Fibroblast of the conjunctiva (primary cell): ENCODE results near the gene YWHAG.
A peak's percentile ranks its signal among the peaks of the same experiment; 100 is the strongest.
"Not testable (repeated sequence)": the region's sequence is repeated elsewhere in the genome, so short reads cannot be mapped to it uniquely, and the experiment has no call there.

Experiments used
- DNase-seq: peaks from one replicate; pipeline ENCODE4 v3.0.0-alpha.2; 2010; ENCODE audit warnings: low read depth

Gene YWHAG

GRCh38 chr7:76318488-76319353, 40.1 kb downstream of the YWHAG start:
- DNase-seq, result peak; percentile 87

DNA sequence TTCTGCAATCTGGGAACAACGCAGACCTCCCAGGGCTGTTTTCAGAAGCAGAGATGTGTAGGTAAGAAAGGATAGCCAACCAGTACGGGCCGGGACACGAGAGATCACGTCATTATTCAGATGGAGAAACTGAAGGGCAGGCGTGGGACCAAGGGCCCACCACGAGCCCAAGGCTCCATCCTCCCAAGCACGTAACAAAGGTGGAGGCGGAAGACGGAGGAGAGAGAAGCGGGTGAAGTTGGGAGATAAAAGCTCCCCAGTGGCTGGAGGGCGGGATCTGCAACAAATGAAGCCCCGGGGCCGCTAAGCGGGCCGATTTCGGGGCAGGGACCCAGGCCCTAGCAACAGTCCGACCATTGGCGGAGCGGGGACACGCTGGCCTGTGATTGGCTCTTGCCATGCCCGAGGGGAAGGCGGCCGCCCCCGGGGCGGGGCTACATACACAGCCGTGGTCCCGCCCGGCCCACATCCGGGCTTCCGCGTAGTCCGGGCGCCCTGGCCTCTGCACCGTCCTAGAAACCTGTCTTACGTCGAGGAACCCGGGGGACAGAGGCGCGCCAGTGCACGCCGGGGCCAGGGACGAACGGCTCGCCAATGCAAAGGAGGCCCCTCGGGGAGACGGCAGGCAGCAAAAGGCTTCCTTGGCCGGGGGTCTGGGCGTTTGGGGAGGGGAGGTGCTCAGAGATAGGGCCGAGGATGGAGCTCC, 40.9 kb downstream of the YWHAG start:
- peak; percentile 94 for DNase-seq

GRCh38 chr7:76316984-76317781, 41.6 kb downstream of the YWHAG start:
- no peak for DNase-seq

DNA sequence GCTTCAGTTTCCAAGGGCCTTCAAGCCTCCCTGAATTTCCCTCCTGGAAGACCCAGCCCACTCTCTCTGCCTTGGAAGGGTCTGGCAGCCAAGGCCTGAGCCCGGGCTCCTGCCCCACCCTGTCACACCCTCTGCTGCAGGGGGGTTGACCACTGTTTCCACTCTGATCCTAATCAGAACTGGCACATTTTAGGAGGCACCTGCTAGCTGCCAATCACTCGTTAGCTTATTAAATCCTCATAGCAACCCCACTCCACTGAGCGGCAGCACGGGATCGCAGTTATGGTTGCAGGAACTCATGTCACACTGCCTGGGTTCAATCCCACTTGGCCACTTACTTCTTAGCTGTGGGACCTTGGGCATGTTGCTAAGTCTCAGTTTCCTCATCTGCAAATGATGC, 43.4 kb downstream of the YWHAG start:
- no peak for DNase-seq

DNA sequence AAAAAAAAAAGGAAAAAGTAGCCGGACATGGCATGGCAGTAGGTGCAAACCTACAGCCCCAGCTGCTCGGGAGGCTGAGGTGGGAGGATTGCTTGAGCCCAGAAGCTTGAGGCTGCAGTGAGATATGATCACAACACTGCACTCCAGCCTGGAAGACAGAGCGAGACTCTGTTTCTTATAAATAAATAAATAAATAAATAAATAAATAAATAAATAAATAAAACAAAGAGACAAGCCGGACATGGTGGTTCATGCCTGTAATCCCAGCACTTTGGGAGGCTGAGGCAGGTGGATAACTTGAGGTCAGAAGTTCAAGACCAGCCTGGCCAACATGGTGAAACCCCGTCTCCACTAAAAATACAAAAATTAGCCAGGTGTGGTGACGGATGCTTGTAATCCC, 44.1 kb downstream of the YWHAG start:
- DNase-seq, result not testable (repeated sequence)

- DNase-seq, result peak; percentile 93
These were observed 44.6 kb downstream of the YWHAG start for GRCh38 chr7:76314042-76314721.

DNA sequence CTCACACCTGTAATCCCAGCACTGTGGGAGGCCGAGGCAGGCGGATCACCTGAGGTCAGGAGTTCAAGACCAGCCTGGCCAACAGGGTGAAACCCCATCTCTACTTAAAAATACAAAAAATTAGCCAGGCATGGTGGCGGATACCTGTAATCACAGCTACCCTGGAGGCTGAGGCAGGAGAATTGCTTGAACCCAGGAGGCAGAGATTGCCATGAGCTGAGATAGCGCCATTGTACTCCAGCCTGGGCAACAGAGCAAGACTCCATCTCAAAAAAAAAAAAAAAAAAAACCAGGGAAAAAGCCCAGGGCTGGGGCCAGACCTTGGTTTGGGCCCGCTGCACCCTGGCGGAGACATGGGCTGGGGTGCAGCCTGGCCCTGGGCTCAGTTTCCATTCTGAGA, 47.0 kb downstream of the YWHAG start:
- not testable (repeated sequence) for DNase-seq

DNA sequence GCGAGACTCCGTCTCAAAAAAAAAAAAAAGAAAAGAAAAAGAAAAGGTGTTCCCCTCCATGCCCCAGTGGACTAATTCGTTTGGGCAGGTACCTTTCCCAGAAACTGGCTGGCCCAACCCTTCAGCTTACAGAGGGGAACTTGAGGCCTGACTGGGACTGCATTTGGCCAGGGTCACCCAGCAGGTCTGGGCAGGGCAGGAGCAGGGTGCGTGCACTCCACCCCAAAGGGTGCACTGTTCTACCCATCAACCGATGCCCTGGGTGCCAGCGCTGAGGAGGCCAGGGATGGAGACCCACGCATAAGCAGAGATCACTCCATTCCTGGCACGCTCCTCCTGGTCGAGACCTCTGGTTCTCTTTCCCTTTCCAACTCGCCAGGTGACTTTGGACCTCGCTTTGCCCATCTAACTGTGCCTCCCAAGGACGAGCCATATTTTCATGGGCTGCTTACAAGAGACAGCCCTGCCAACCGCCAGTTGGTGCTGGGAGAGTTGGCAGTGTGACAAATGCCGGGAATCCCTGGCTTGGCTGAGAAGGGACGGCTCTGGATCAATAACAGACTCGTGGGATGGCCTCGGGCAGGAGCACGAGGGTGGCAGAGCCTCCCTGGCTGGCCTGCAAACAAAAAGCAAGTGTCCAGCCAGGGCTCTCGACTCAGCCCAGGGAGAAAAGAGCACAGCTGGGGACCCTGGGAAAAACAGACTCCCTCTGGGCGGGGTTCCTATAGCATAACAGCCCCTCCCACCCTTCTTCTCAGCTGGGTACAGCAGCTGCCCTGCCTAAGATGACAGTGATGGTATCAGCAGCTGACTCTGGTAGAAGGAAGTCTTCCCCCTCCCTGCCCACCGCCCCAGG, 48.5 kb downstream of the YWHAG start:
- DNase-seq, result no peak

GRCh38 chr7:76309341-76310101, 49.3 kb downstream of the YWHAG start:
- not testable (repeated sequence) for DNase-seq

DNA sequence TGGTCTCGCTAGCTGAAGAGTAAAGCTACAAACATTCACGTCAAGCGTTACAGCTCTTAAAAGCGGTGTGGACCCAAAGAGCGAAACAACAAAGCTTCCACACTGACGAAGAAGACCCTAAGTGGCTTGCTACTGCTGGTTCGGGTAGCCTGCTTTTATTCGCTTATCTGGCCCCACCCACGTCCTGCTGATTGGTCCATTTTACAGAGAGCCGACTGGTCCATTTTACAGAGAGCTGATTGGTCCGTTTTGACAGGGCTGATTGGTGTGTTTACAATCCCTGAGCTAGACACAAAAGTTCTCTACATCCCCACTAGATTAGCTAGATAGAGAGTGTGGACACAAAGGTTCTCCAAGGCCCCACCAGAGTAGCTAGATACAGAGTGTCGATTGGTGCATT, 49.9 kb downstream of the YWHAG start:
- not testable (repeated sequence) for DNase-seq

GRCh38 chr7:76304888-76305375, 53.9 kb downstream of the YWHAG start:
- no peak for DNase-seq

DNA sequence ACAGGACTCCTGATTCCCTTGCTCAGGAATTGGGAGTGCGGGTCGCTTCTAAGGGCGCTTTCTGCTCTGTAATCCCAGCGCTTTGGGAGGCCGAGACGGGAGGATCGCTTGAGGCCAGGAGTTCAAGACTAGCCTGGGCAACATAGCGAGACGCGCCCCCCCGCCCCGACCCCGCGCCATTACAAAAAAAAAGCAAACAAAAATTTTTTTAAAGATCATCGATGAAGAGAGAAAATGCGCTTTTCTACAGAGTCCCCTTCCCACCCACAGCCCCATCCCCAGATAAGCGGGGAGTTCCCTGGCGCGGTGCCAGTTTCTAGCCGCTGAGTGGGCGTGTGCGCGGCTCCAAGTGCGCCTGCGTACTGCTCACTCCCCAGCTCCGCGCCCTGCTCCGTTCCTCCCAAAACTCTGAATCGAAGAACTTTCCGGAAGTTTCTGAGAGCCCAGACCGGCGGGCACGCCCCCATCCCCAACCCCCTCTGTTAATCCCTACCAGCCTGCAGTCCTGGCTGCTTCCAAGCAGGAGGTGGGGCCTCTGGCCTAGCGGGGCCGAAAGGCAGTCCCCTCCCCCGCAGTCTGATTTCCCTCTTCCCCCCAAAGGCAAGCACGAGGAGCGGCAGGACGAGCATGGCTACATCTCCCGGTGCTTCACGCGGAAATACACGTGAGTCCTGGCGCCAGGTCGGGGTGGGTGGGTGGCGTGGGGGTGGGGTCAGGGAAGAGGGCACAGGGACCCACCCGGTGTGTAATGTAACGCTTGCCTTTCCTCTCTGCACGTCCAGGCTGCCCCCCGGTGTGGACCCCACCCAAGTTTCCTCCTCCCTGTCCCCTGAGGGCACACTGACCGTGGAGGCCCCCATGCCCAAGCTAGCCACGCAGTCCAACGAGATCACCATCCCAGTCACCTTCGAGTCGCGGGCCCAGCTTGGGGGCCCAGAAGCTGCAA, 55.3 kb downstream of the YWHAG start:
- DNase-seq, result peak; percentile 95

GRCh38 chr7:76302347-76303201, 56.2 kb downstream of the YWHAG start, which contains the start of gene HSPB1:
Gene HSPB1, plus strand, starts transcription at chr7:76302673. Its CDS starts 40 bp downstream, at chr7:76302713.
- peak; percentile 84 for DNase-seq

DNA sequence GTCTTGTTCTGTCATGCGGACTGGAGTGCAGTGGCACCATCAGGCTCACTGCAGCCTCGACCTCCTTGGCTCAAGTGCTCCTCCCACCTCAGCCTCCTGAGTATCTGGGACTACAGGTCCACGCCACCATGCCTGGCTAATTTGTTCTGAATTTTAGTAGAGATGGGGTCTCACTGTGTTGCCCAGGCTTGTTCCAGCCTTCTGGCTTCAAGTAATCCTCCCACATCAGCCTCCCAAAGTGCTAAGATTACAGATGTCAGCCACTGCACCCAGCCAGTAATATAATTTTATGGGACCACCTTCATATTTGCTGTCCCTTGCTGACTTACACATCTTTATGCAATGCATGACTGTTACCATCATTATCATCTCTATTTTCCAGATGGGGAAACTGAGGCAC, 57.8 kb downstream of the YWHAG start:
- no peak for DNase-seq

GRCh38 chr7:76300166-76300731, 58.5 kb downstream of the YWHAG start:
- no peak for DNase-seq

DNA sequence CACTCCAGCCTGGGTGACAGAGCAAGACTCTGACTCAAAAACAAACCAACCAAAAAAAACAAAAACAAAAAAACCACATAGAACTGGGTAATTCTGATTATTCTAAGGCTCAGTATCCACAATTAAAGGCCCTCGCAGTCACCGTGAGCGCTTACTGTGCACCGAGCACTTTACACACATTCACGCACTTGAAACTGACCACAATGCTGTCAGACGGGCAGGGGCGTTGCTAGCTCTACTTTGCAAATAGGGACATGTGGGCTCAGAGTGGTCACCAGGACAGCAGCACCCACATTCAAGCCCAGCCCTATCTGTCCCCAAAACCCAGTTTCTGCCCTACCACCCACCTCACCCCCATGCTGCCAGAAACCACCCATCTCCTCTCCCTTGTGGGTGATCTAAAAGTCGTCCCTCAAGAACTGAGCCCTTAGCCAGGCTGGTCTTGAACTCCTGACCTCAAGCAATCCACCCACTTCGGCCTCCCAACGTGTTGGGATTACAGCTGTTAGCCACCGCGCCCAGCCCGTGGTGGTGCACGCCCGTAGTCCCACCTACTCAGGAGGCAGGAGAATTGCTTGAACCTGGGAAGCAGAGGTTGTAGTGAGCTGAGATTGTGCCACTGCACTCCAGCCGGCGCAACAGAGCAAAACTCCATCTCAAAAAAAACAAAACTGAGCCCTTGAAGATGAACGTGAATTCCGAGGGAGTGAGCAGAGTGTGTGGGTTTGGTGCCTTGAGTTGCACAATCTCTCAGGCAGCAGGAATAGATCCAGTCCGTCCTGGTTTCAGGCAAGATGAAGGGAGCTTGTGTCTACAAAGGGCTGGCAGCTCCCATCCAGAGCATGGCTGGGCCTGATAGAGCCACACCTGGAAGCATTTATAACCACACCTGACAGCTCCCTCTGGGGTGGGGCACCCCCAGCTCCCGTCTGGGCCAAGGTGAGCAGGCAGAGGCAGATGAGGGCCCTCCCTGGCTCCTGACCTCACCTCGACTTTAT, 61.7 kb downstream of the YWHAG start:
- DNase-seq, result peak; percentile 80
